Activated CD4-positive, alpha-beta T cell treated with anti-CD3 and anti-CD28 coated beads, Interleukin-2, amount 50 U/mL, for 48 hours (primary cell): ENCODE data around the gene C1QL1.

ENCODE experiments used
- DNase-seq, 2 experiments: peaks; one replicate each; pipeline ENCODE4 v3.0.0-alpha.2; 2020

Gene C1QL1

GRCh38 chr17:44988044-44988942 is 20.2 kb upstream of the C1QL1 start:
- no peak for DNase-seq

DNA sequence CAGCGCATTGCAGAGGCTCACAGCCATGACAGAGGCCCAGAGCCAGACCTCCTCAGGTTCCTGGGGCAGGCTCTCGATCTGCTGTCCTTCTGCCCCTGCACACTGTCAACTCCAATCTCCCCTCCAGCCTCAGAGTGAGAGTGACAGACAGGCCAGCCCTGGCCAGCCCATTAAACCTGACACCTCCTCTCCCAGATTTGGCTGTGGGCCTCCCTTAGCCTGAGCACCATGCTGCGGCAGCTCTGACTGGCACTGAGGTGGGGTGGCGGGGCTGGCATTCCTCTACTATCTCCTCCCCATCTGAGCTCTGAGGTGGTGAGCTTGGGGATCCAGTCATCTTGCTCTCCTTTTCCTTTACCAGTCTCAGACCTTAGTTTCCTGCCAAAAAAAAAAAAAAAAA is 15.5 kb upstream of the C1QL1 start:
- no peak for DNase-seq

DNA sequence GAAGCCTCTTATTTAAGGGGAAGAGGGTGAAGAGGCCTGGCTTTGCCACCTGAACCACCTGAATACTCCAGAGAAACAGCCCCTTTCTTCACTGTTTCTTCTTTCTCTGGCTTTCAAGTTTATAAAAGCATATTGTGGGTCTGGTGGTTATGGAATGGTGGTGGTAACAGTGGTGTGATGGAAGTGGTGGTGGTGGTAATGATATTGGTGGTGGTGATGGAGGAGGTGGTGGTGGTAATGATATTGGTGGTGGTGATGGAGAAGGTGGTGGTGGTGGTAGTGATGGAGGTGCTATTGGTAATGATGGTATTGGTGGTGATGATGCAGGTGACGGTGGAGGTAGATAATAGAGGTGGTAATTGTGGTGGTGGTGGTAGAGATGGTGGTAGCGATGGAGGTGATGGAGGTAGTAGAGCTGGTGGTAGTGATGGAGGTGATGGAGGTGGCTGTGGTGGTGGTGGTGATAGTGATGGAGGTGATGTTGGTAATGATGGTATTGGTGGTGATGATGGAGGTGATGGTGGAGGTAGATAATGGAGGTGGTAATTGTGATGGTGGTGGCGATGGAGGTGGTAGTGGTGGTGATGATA is 14.1 kb upstream of the C1QL1 start:
- no peak for DNase-seq

DNA sequence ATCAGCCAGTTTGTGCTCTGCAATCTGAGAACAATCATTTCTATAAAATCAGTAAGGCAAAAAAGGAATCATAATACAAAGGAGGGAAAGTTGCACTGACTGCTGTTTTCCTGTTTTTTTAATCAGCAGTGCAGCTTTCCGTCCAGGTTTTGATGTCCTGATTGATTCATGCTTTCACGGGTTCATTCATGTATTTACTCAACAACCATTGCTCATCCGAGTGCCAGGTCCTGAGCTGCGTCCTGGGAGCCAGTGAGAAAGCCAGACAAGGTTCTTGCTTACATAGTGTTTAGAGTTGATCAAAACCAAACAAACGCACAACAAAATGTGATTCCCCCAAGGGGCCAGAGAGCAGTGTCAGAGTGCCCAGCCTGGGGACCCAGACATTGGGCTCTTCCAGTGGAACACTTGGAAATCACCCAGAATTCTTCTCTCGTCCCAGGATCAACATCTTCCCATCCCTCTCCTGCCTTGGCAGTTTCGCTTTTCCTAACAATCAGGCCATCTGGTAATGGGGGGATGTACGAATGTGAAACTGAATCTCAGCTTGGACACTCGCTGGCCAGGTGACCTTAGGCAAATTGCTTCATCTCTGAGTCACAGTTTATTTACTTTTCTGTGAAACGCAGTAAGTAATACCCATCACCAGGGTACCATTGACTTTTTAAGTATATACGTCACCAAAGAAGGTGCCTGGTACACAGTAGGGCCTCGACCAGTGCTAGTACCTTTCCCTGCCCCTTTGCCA is 13.3 kb upstream of the C1QL1 start:
- DNase-seq: no peak

- no peak for DNase-seq
These were observed 11.4 kb upstream of the C1QL1 start for GRCh38 chr17:44979426-44979995.

DNA sequence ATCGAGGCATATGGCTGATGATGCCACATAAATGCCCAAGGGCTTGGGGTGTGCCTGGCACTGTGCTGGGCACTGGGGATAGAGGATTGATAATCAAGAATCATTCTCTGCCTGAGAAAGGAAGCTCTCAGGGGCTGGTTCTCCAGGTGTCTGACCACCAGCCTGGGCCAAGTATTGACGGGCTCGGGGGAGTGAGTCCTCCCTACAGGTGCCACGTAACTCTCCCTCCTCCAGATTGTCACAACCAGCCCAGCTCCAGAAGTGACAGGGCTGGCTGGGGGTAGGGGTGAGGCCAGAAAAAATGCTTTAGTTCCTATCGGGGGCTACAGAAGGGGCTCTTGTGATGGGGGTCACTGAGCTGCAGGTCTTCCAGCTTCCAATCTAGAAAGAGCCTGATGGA is 10.7 kb upstream of the C1QL1 start:
- no peak for DNase-seq

DNA sequence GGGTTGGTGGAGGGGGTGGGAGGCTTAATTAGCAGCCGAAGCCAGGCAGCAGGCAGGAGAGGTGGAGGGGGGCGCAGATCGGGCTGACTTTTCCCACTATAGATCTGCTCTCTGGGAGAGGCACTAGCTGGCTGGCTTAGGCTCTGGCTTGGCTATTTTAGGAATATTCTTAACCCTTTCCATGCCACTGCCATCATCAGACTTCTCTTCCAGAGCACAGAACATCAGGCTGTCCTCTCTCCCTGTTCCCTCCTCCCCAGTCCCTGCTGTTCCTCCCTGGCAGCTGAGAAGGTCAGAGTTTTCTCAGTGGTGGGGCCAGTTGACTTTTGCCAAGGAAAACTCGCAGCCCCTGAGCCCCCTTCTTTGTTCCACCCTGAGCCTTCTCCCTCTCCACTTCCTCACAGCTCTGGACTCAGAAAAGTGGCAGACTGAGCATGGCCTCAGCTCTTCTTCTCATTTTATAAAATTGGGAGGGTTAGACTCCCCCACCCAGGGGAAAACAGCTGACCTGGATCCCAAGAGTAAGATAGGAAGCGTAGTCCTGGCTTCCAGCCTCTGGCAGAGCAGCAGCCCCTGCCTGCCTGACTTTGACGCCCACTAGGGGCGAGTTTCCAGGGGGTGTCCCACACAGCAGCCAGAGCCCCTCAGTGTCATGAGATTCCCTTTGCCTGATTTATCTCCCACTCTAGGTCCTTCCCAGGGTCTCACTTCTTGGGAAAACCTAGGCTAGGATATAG is 9.9 kb upstream of the C1QL1 start:
- DNase-seq: no peak

- no peak for DNase-seq
These were observed 9.0 kb upstream of the C1QL1 start for GRCh38 chr17:44977065-44977464.

DNA sequence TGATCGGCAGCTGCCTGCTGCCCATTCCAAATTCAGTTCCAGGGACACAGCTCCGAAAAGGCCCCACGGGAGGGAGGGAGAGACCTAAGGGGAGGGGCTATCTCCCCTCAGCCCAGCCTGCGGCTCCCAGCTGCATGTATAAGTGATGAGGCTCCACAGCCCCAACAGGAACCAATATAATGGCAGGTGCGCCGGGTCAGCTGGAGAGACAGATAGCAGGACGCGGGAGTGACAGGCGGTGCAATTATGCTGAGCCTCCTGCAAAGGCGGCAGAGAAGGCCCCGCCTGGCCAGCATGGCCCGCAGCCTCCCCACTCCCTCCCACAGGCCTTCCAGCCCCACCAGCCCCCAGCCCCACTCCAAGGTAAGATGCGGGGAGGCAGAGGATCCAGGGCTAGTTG is 8.1 kb upstream of the C1QL1 start:
- no peak for DNase-seq

DNA sequence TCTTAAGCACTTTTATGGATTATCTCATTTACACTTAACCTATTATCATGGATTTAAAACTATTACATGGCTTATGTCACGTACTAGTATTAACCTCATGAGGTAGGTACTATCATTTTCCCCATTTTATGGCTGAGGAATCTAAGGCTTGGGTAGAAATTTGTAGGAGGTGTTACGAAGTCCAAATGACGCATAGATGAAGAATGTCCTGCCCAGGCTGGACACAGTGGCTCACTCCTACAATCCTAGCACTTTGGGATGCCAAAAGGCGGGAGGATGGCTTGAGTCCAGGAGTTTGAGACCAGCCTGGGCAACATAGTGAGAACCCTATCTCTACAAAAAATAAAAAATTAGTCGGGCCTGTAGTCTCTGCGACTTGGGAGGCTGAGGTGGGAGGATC is 4.8 kb upstream of the C1QL1 start:
- DNase-seq: no peak

DNA sequence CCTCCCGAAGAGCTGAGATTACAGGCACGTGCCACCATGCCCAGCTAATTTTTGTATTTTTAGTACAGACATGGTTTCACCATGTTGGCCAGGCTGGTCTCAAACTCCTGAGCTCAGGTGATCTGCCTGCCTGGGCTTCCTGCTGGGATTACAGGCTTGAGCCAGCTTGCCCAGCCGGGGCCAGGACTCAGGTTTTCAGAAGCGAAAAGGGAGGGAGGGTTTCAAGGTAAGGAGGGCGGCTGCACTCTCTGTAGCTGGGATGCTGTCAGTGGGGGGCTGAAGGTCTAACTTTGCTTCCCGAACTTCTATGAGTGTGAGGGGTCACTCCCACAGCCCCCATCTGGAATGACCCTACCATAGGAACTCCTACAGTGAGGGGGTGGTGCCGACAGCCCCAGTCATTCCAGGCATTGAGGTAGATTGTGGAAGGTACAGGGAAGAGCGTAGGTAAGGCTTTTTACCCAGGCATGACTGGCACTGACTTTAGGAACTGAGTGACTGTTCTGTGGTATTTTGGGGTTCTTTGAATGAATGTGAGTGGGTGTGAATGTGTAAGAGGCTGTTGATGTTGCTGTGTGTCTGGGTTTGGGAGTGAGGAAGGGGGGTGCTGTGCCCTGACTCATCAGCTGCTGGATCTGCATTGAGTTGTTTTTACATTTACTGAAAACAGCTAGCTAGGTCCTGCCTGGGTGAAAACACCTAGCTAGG is 3.8 kb upstream of the C1QL1 start:
- peak; percentile 68 to 78 for DNase-seq

GRCh38 chr17:44970136-44970741 is 2.1 kb upstream of the C1QL1 start:
- DNase-seq: peak; percentile 37 to 40

- DNase-seq: no peak
These were observed 1.2 kb upstream of the C1QL1 start for GRCh38 chr17:44969144-44969780.

GRCh38 chr17:44967907-44968224 is 237 bp downstream of the C1QL1 start:
- DNase-seq: no peak

DNA sequence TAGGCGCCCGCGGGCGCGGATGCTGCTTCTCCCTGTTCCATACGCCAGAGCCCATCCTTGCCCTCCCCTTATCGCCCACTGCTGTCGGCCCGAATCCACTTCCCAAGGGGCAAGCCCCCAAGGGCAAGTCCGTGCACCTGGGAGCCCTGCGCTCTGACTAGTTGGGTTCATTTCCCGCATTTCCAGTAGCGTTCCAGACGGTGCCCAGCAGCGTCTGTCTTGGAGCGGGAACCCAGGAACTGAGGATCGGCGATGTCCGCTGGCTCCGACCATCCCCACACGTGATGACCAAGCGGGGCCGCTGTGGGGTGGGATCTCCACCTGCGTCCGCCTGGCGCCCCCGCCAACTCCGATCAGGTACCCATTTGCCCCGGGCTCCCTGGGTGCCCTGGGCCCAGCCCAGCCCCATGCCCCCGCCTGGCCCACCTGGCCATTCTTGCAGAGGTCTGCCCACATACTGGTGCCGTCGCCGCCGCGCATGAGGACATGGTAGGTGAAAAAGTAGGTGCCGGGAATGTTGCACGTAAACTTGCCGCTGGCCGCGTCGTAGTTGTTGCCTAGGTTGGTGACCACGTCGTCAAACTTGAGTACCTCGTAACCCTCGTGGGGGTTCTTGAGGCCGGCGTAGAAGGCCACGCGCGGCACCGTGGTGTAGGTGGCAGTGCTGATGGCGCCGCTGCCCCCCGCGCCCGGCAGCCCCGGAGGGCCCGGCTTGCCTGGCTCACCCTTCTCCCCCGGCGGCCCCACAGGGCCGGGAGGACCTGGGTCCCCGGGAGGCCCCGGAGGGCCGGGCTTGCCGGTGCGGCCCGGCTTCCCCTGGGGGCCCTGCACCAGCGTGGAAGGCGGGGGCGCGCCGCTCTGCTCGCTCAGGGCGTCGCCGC is 837 bp downstream of the C1QL1 start:
- DNase-seq: no peak

GRCh38 chr17:44966348-44967025 is 1.6 kb downstream of the C1QL1 start:
- no peak for DNase-seq

DNA sequence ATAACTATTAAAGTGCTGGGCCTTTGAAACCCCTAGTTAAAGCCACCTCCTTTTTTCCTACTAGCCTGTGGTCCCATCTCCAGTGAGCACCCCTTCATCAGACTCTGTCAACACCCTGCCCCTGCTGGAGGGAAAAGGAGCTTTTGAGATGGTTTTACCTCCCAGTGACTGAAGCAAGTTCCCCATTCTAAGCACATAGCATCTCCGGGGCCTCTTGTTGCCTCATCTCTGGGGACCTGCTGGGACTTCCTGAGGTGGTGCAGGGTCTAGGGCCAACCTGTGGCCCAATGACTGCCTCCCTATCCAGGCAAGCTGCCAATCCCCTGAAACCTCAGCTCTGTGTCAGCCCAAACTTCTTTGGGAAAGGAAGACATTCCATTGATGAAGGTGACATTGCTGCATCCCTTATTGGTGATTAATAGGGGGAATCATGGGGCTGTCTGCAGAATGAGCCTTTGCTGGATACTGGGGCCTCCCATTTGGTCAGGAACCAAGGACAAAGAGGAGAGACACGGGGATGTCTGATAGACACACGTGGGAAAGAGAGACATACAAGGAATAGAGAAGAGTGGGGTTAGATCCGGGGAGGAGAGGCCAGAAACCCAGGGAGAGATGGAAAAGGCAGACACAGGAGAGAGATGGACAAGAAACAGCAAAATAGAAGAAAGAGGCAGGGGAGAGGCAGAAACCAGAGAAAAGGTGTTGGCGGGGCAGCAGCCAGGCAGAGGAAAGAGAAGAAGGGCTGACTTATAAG is 2.4 kb downstream of the C1QL1 start:
- no peak for DNase-seq

DNA sequence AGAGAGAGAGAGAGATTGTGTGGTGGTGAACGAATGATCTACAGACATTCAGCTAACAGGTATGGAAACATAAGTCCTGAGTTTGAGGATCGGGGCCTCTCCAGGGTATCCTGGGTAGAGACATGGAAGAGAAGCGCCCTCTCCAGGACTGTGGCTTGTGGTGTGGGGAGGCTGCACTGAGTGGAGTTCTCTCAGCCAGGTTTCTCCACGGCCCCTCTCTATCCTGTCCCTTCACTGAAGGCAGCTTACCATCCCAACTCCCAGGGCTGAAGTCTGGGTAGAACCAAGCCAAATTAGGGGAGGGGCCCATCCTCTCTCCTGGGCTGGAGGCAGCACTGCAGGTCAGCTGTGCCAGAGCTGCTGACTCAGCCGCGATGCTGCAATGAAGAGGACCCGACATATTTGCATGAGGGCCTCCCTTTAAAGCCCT is 6.2 kb downstream of the C1QL1 start:
- no peak for DNase-seq

- DNase-seq: no peak
These were observed 7.4 kb downstream of the C1QL1 start for GRCh38 chr17:44960691-44961090.
